ENCODE results near the gene TTC28. TPM values are rescaled to one million over a fixed set of nuclear protein-coding genes. Genes with fewer than 3 reads are reported as not detected.

The TTC28 gene
- total and polyA plus RNA-seq, 8 donors, result 2.2 to 18.6 (median 11.5) TPM

DNA sequence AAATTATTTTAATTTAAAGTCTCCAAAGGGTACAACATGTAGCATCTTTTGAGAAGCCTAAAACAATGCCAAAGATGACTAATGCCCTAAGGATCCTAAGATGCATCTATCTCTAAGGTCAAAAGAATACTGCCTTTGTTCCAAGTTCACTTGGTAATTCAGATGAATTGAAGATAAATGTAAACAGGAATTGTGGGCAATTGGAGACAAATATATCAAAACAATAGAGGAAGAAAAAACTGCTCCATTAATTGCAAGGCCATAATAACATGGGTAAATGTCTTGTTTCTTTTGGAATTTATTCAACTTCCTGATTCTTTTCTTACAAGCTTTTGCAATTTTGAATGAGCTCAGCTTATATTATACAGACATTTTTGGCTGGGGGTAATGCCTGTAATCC is 338.6 kb downstream of the TTC28 start:
- TF ChIP-seq, protein P1, sequence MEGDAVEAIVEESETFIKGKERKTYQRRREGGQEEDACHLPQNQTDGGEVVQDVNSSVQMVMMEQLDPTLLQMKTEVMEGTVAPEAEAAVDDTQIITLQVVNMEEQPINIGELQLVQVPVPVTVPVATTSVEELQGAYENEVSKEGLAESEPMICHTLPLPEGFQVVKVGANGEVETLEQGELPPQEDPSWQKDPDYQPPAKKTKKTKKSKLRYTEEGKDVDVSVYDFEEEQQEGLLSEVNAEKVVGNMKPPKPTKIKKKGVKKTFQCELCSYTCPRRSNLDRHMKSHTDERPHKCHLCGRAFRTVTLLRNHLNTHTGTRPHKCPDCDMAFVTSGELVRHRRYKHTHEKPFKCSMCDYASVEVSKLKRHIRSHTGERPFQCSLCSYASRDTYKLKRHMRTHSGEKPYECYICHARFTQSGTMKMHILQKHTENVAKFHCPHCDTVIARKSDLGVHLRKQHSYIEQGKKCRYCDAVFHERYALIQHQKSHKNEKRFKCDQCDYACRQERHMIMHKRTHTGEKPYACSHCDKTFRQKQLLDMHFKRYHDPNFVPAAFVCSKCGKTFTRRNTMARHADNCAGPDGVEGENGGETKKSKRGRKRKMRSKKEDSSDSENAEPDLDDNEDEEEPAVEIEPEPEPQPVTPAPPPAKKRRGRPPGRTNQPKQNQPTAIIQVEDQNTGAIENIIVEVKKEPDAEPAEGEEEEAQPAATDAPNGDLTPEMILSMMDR (IDR thresholded peaks at IDR 0.05), result no peak
- intact Hi-C loops (cut with DNase I), result no loop called here
- DNase-seq (no peak), FAIRE-seq (no peak), ATAC-seq (no peak)
- H3K4me1 ChIP-seq, result peaks cover 0 to 5% (median 0%) of the 10 kb centered on the region in 3 donors
- H3K27ac ChIP-seq, result no peak overlapping the region
- H3K9me3 ChIP-seq, result no peaks in the 10 kb centered on the region
- H3K36me3 ChIP-seq, result no peaks in the 10 kb centered on the region
- no peaks in the 10 kb centered on the region for H3K27me3 ChIP-seq
- no peak overlapping the region for H3K4me3 ChIP-seq

DNA sequence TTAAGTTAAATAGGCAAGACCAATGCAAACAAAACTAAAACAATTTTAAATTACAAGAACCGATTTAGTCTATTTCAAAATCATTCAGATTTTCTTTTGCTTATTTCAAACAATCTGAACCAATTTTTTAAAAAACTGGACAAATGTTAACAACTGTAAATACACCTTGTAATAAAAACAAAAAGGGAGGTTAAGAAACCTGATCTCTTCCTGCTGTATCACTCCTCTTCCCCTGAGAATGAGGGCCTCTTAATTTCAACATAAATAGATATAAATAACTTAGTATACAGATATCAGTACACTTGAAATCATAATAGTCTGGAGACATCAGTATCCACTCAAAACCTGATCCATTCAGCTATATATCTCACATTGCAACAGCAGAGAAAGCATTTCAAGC is 346.6 kb downstream of the TTC28 start:
- FAIRE-seq, result no peak
- Histone ChIP-seq H3K27ac (no peak overlapping the region), H3K4me1 (no peaks in the 10 kb centered on the region), H3K36me3 (no peaks in the 10 kb centered on the region), H3K9me3 (no peaks in the 10 kb centered on the region), H3K4me3 (no peak overlapping the region), H3K27me3 (no peaks in the 10 kb centered on the region)
- TF ChIP-seq, protein P1 (IDR thresholded peaks at IDR 0.05), result no peak
- WGBS, 2 donors, result 25 to 33% methylated on average over 1 of the region's 1 CpG
- no peak for DNase-seq
- no peak for ATAC-seq
- intact Hi-C loops (cut with DNase I), result no loop called here

DNA sequence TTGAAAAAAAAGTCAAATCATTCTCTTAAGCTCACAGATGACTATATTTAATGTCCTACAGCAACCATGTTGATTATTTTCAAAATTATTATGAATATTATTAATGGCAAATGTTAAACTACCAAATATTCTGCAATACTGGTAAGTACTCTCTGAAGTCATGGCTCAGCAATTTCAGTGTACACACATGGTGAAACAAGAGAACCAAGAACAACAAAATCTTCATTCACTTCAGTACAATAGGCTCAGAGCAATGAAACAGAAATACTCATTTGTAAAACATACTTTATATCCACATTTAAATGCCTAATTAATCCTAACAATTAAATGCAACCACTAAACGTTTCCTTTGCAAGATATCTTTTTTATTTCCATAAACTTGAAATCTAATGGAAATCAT is 347.2 kb downstream of the TTC28 start:
- H3K9me3 ChIP-seq, result no peaks in the 10 kb centered on the region
- intact Hi-C loops (cut with DNase I), result no loop called here
- FAIRE-seq (no peak), ATAC-seq (no peak), DNase-seq (no peak)
- 18 to 20% methylated on average over 1 of the region's 1 CpG for WGBS, 2 donors
- no peaks in the 10 kb centered on the region for H3K4me1 ChIP-seq
- H3K36me3 ChIP-seq, result no peaks in the 10 kb centered on the region
- H3K4me3 ChIP-seq, result no peak overlapping the region
- TF ChIP-seq, protein P1 (IDR thresholded peaks at IDR 0.05), result no peak
- no peak overlapping the region for H3K27ac ChIP-seq
- no peaks in the 10 kb centered on the region for H3K27me3 ChIP-seq

DNA sequence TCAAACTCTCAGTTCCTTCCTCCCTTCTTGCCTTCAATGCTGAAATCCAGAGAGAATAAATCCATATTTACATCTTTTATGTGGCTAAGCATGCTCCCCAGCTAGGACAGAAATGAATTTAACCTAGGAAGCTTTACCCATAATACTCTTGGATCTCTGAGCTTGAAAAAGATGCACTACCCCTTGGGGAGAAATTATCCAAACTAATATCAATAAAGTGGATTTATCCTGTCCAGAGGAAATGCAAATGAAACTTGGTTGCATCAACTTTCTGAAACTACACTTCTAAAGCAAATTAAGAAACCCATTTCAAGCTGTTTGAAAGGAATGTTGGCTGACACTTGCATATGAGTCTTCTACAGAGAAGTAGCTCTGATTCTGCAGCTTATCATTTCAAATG is 347.9 kb downstream of the TTC28 start:
- H3K4me3 ChIP-seq, result no peak overlapping the region
- FAIRE-seq (no peak), ATAC-seq (no peak), DNase-seq (no peak)
- TF ChIP-seq, protein P1 (IDR thresholded peaks at IDR 0.05), result no peak
- H3K36me3 ChIP-seq, result no peaks in the 10 kb centered on the region
- no peaks in the 10 kb centered on the region for H3K9me3 ChIP-seq
- no peaks in the 10 kb centered on the region for H3K27me3 ChIP-seq
- no peak overlapping the region for H3K27ac ChIP-seq
- no peaks in the 10 kb centered on the region for H3K4me1 ChIP-seq
- intact Hi-C loops (cut with DNase I), result no loop called here

DNA sequence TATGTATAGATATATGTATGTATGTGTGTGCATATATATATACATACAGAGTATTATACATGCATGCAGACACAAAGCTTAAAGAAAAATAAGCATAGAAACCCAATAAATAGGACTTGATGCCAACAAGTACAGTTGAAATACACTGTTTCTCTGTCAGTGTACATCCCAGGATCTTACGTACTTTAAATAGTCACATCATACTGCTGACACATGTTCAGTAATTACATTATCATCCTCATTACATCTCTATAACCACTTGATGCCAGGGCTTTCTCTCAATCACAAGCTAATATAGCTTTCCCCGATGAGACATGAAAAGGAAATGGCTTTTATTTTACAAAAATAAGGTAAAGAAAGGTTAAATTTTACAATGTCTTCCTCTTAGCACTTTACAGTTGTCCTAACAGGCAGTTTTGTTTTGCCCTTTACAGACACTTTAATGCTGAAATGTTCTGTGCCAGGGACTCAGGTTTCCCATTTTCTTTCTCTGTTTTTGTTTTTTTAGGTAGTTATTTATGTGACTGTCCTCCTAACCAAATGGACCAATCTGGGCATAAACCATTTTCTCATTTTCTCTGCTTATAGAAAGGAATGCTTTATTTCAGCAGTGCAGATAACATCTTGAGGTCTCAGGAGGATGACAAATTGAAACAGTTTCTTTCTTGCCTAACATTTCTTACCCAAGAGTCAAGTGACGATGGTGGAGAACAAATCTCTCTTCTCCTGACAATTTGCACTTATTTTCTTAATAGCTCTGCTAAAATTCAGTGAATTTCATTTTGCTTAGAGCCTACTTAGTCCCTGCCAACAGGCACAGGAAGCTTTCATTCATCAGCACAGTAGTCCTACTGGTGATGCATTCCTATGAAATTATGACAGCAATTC is 350.2 kb downstream of the TTC28 start:
- H3K4me1 ChIP-seq, result no peaks in the 10 kb centered on the region
- intact Hi-C loops (cut with DNase I), result no loop called here
- no peaks in the 10 kb centered on the region for H3K27me3 ChIP-seq
- H3K27ac ChIP-seq, result no peak overlapping the region
- no peaks in the 10 kb centered on the region for H3K9me3 ChIP-seq
- TF ChIP-seq, protein P1 (IDR thresholded peaks at IDR 0.05), result no peak
- FAIRE-seq (no peak), DNase-seq (no peak), ATAC-seq (no peak)
- no peak overlapping the region for H3K4me3 ChIP-seq
- 86 to 92% methylated on average over 3 of the region's 3 CpGs for WGBS, 2 donors
- H3K36me3 ChIP-seq, result no peaks in the 10 kb centered on the region
